ELF-1 (cell line): ENCODE results near the gene VTN.

Experiments
- DNase-seq: peaks from one replicate; pipeline ENCODE4 v3.0.0-alpha.2; 2016; ENCODE audit warnings: low read depth, low spot score

VTN gene

GRCh38 chr17:28320215-28321061 lies 49.7 kb downstream of the VTN start:
- DNase-seq: no peak

- DNase-seq: no peak
Measured at GRCh38 chr17:28319598-28319935, 50.5 kb downstream of the VTN start.

- peak; percentile 97 for DNase-seq
Measured at GRCh38 chr17:28318759-28319597, 51.1 kb downstream of the VTN start, which contains the start of gene TMEM97. Gene TMEM97 (plus strand): TSS chr17:28319200. CDS start chr17:28319240, 40 bp downstream.

DNA sequence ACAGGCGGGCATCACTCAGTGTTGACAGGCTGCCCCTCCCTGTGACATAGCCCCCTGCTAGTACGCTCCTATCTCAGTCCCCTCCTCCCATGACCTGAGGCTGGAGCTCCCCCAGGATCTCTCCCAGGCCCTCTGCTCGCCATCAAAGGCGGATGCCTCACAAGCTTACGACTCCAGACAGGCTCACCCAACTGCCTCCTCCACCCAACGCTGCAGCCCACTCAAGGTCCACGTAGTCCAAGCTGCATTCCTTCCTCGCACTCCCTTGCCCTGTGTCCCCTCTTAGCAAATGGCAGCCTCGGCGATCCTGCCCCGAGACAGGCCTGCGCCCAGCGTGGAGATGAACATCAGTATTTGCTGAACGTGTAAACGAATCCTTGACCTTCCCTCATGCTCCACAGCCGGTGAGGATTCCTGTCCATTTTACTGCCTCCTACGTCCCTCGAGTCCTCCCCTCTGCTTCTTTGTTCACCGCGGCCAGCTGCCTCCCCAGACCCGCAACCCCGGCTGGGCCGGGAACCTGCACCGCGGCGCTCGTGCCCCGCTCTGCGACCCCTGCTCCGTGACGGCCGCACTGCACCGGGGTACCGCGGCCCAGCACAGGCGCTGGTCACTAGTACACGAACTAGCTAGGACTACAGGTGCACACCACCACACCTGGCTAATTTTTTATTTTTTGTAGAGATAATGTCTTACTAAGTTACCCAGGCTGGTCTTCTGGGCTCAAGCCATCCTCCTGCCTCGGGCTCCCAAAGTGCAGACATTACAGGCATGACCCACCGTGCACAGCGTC lies 51.9 kb downstream of the VTN start:
- DNase-seq: peak; percentile 68
